HCT116 (cell line): Measurements from ENCODE around the gene LTO1. TPM values are rescaled to one million over a fixed set of nuclear protein-coding genes. Genes with fewer than 3 reads are reported as not detected.

Experiments
- ATAC-seq: fragments of 200-7000 bp; cut with Tn5 transposase; 2 replicates; pipeline ENCODE4 v1.9.1; 2020; ENCODE audit warnings: mild to moderate bottlenecking, moderate library complexity
- BruUV-seq: library from RNA; stranded (reverse); fragments of 400-500 nt; replicated peaks from 2 replicates; lab custom pipeline; 2021; lab: Mats Ljungman, UMichigan
- CTCF ChIA-PET: fragments of 300-600 bp; sonication (Branson Sonifier 250); formaldehyde crosslinking; loops from one replicate; lab custom pipeline; 2021; ENCODE audit warnings: antibody characterized with exemption; lab: Charles Lee
- POLR2A ChIA-PET: fragments of 300-600, 350-600 bp; sonication (Branson Sonifier 250); formaldehyde crosslinking; loops from one replicate; lab custom pipeline; 2021; ENCODE audit warnings: antibody characterized with exemption; lab: Charles Lee
- RAD21 ChIA-PET, 2 experiments: fragments of 300-600 bp; sonication (Branson Sonifier 250); formaldehyde crosslinking; loops; one replicate each; lab custom pipeline; 2023; ENCODE audit warnings: low total read pairs in 2 of 2; ENCODE audit not compliant: uncharacterized antibody in 2 of 2, unreplicated experiment in 2 of 2, low non-redundant PET in 1 of 2; lab: Charles Lee
- DNase-seq: peaks from one replicate; pipeline ENCODE4 v3.0.0-alpha.2; 2010; ENCODE audit warnings: low read depth, low spot score
- H2AFZ ChIP-seq: fragments of 200-600 bp; shearing (Covaris generic), sonication (generic); 2 replicates; pipeline ENCODE4 v1.6.1; 2017; ENCODE audit warnings: low read depth, mixed run types, mixed read lengths, antibody characterized with exemption, low read length; ENCODE audit not compliant: poor library complexity, severe bottlenecking
- H3K27ac ChIP-seq: 2 replicates; pipeline ENCODE4 v1.5.1; 2012; ENCODE audit warnings: low read depth, low read length
- H3K27me3 ChIP-seq: fragments of 200-600 bp; sonication (generic); 2 replicates; pipeline ENCODE4 v1.6.1; 2016; ENCODE audit warnings: mixed run types, low read length, mixed read lengths; ENCODE audit not compliant: insufficient read depth
- H3K36me3 ChIP-seq, 2 experiments: fragments of 200-500 bp in 1 of 2; fragments of 200-600 bp in 1 of 2; sonication (Bioruptor generic) in 1 of 2; sonication (generic) in 1 of 2; 2 replicates each; pipeline versions ENCODE4 v1.5.1 to v1.6.1; 2014 to 2016; ENCODE audit warnings: low read length in 2 of 2, inconsistent platforms in 1 of 2, mixed read lengths in 1 of 2, mixed run types in 1 of 2; ENCODE audit not compliant: insufficient read depth in 2 of 2, control insufficient read depth in 1 of 2
- H3K4me1 ChIP-seq, 2 experiments: fragments of 200-600 bp in 1 of 2; sonication (generic) in 1 of 2; 2 replicates each; pipeline versions ENCODE4 v1.5.1 to v1.6.1; 2012 to 2017; ENCODE audit warnings: low read length in 2 of 2, inconsistent platforms in 1 of 2, mild to moderate bottlenecking in 1 of 2, mixed read lengths in 1 of 2, mixed run types in 1 of 2, moderate library complexity in 1 of 2; ENCODE audit not compliant: insufficient read depth in 2 of 2, control insufficient read depth in 1 of 2
- H3K4me2 ChIP-seq: fragments of 200-600 bp; sonication (generic); 2 replicates; pipeline ENCODE4 v1.6.1; 2017; ENCODE audit warnings: mixed run types, low read length, mixed read lengths
- H3K4me3 ChIP-seq, 2 experiments: fragments of 200-600 bp in 1 of 2; sonication (generic) in 1 of 2; replicated peaks in 1 of 2; 2 replicates each; pipeline ENCODE4 v1.5.1; 2011 to 2016; ENCODE audit warnings: low read length in 2 of 2, control low read depth in 1 of 2, low read depth in 1 of 2, mild to moderate bottlenecking in 1 of 2, mixed read lengths in 1 of 2, mixed run types in 1 of 2
- H3K79me2 ChIP-seq: fragments of 200-600 bp; sonication (generic); 2 replicates; pipeline ENCODE4 v1.6.1; 2017; ENCODE audit warnings: mild to moderate bottlenecking, mixed run types, low read length, moderate library complexity, mixed read lengths; ENCODE audit not compliant: insufficient read depth
- H3K9ac ChIP-seq: fragments of 200-600 bp; sonication (generic); 2 replicates; pipeline ENCODE4 v1.6.1; 2016; ENCODE audit warnings: low read length, mixed read lengths
- H3K9me2 ChIP-seq: fragments of 200-600 bp; sonication (generic), shearing (Covaris generic); 2 replicates; pipeline ENCODE4 v1.6.1; 2017; ENCODE audit warnings: mixed run types, mild to moderate bottlenecking, moderate library complexity; ENCODE audit not compliant: insufficient read depth
- H3K9me3 ChIP-seq, 2 experiments: fragments of 200-500 bp in 1 of 2; fragments of 200-600 bp in 1 of 2; sonication (Bioruptor generic) in 1 of 2; sonication (generic) in 1 of 2; 2 replicates each; pipeline ENCODE4 v1.6.1; 2014 to 2017; ENCODE audit warnings: low read length in 2 of 2, mixed read lengths in 2 of 2, inconsistent platforms in 1 of 2, low read depth in 1 of 2, mild to moderate bottlenecking in 1 of 2, mixed run types in 1 of 2, moderate library complexity in 1 of 2; ENCODE audit not compliant: control insufficient read depth in 1 of 2, insufficient read depth in 1 of 2
- H4K20me1 ChIP-seq: fragments of 200-600 bp; sonication (generic), shearing (Covaris generic); 2 replicates; pipeline ENCODE4 v1.6.1; 2017; ENCODE audit warnings: mixed run types, mild to moderate bottlenecking, moderate library complexity; ENCODE audit not compliant: insufficient read depth
- ATF3 ChIP-seq: IDR thresholded peaks from 2 replicates; pipeline ENCODE4 v1.6.1; 2012
- CBX3 ChIP-seq: IDR thresholded peaks from 2 replicates; pipeline ENCODE4 v1.6.1; 2012; ENCODE audit warnings: low read depth
- CEBPB ChIP-seq: IDR thresholded peaks from 2 replicates; pipeline ENCODE4 v1.6.1; 2012; ENCODE audit warnings: low read depth
- CTCF ChIP-seq, 3 experiments: fragments of 200-600 bp in 1 of 3; sonication (generic) in 1 of 3; IDR thresholded peaks in 2 of 3; conservative IDR thresholded peaks in 1 of 3; 2 replicates each; pipeline ENCODE4 v1.5.1; 2012 to 2017; ENCODE audit warnings: low read depth in 2 of 3, low read length in 2 of 3, antibody characterized with exemption in 1 of 3, borderline replicate concordance in 1 of 3, control low read depth in 1 of 3, mild to moderate bottlenecking in 1 of 3, mixed read lengths in 1 of 3, mixed run types in 1 of 3, moderate library complexity in 1 of 3; ENCODE audit not compliant: insufficient read depth in 1 of 3
- EGR1 ChIP-seq: IDR thresholded peaks from 2 replicates; pipeline ENCODE4 v1.6.1; 2012; ENCODE audit warnings: low read depth
- EZH2 ChIP-seq: fragments of 200-600 bp; sonication (generic); IDR thresholded peaks from 2 replicates; pipeline ENCODE4 v1.6.1; 2017; ENCODE audit warnings: antibody characterized with exemption, mixed run types
- EZH2phosphoT487 ChIP-seq: fragments of 200-600 bp; IDR thresholded peaks from 2 replicates; pipeline ENCODE4 v1.6.1; 2018; ENCODE audit warnings: antibody characterized with exemption, borderline replicate concordance
- MAX ChIP-seq: IDR thresholded peaks from 2 replicates; pipeline ENCODE4 v1.6.1; 2012
- POLR2A ChIP-seq: IDR thresholded peaks from 2 replicates; pipeline ENCODE4 v1.7.0; 2011; ENCODE audit warnings: borderline replicate concordance; ENCODE audit not compliant: insufficient read depth, insufficient read length; ENCODE audit errors: extremely low read depth
- POLR2AphosphoS5 ChIP-seq: IDR thresholded peaks from 2 replicates; pipeline ENCODE4 v1.6.1; 2011; ENCODE audit warnings: mild to moderate bottlenecking, low read depth, low read length, moderate library complexity
- RAD21 ChIP-seq: IDR thresholded peaks from 2 replicates; pipeline ENCODE4 v1.6.1; 2012; ENCODE audit warnings: low read depth, mild to moderate bottlenecking
- SP1 ChIP-seq: IDR thresholded peaks from 2 replicates; pipeline ENCODE4 v1.6.1; 2012; ENCODE audit warnings: low read depth
- SRF ChIP-seq: IDR thresholded peaks from 2 replicates; pipeline ENCODE4 v1.6.1; 2012; ENCODE audit warnings: low read depth
- TCF7L2 ChIP-seq: IDR thresholded peaks from 2 replicates; pipeline ENCODE4 v1.7.0; 2011; ENCODE audit warnings: borderline replicate concordance, inconsistent platforms; ENCODE audit not compliant: insufficient read depth, insufficient read length; ENCODE audit errors: extremely low read depth
- YY1 ChIP-seq: IDR thresholded peaks from 2 replicates; pipeline ENCODE4 v1.6.1; 2011; ENCODE audit warnings: low read length, low read depth, moderate library complexity, mild to moderate bottlenecking; ENCODE audit not compliant: insufficient replicate concordance; ENCODE audit errors: extremely low read depth
- ZBTB33 ChIP-seq: IDR thresholded peaks from 2 replicates; pipeline ENCODE4 v1.6.1; 2011; ENCODE audit warnings: mild to moderate bottlenecking, low read length, moderate library complexity; ENCODE audit not compliant: insufficient replicate concordance; ENCODE audit errors: extremely low read depth
- ZFX ChIP-seq: fragments of 450-650 bp; IDR thresholded peaks from 2 replicates; pipeline ENCODE4 v1.6.1; 2017
- intact Hi-C: fragments of 100-400 bp; cut with micrococcal nuclease; formaldehyde crosslinking; loops from 2 replicates; pipeline ENCODE4 v1.10.0; 2022
- total RNA-seq: library from RNA; stranded (reverse); gene quantifications from one replicate; pipeline ENCODE4 v1.2.1, GENCODE V29; 2021; ENCODE audit not compliant: unreplicated experiment

Gene LTO1
- total RNA-seq, 1 experiment from 2014 or later: 21.3 TPM

GRCh38 chr11:69708736-69709401 lies 33.7 kb upstream of the LTO1 start:
- Histone ChIP-seq H3K27me3 (no peaks in the 10 kb centered on the region), H3K79me2 (peaks cover 9% of the 10 kb centered on the region; the same call in 1 of the 2 replicates), H3K4me1 (peaks cover 13 to 35% of the 10 kb centered on the region in 2 experiments), H3K36me3 (no peaks in the 10 kb centered on the region), H3K9ac (no peak overlapping the region), H3K9me2 (no peaks in the 10 kb centered on the region), H3K4me3 (no peak overlapping the region), H2AFZ (no peak overlapping the region), H3K9me3 (no peaks in the 10 kb centered on the region), H3K27ac (no peak overlapping the region), H3K4me2 (no peak overlapping the region), H4K20me1 (no peaks in the 10 kb centered on the region)
- TF ChIP-seq CBX3 (no peak), ATF3 (no peak), EGR1 (no peak), EZH2phosphoT487 (no peak), MAX (no peak), RAD21 (no peak), SP1 (no peak), CEBPB (no peak), POLR2AphosphoS5 (no peak), SRF (no peak), YY1 (no peak), EZH2 (no peak), CTCF (IDR thresholded peaks at IDR 0.05 in 2 of 3, conservative IDR thresholded peaks at IDR 0.05 in 1 of 3; ENCODE audit: borderline replicate concordance in 1 of 3, insufficient read depth in 1 of 3, low read depth in 2 of 3, low read length in 2 of 3) (no peak), ZBTB33 (no peak), POLR2A (no peak), ZFX (no peak), TCF7L2 (no peak)
- ChIA-PET CTCF (interaction anchor here (1.3 kb wide), 2 partner anchors 10 to 11 kb away, joined by 3 to 5 read pairs; no protein-coding TSS in a partner anchor), RAD21 (no interaction called here), POLR2A (interaction anchor here (1.0 kb wide), 1 partner anchor 8 kb away, joined by 3 read pairs; no protein-coding TSS in a partner anchor)
- BruUV-seq: no TSS peak
- ATAC-seq (no peak), DNase-seq (no peak)
- intact Hi-C loops: no loop called here
